Measurements from ENCODE around the gene SIX2.

The SIX2 gene

DNA sequence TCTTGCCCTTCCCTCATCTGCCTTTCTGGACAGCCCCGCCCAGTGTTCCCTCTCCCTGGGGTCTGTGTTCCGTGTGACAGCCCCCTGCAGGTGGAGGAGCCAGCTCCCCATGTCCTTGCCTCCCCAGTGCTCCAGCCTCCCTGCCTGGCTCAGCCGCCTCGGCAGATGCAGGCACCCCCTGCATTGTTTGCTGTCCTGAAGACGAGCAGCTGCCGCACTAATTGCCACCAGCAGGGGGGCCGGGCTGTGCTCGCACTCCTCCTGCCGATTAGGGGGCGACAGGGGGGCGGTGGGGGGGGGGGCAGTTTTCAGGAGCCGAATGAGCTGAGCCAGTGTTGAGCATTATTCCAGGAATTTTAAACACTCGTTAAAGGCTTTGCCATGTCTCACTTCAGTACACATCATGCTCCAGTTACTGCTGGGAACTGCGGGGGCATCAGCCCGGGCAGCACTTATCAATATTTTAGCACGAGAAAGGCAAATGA, 44.5 kb downstream of the SIX2 start:
- DNase-seq = no peak

DNA sequence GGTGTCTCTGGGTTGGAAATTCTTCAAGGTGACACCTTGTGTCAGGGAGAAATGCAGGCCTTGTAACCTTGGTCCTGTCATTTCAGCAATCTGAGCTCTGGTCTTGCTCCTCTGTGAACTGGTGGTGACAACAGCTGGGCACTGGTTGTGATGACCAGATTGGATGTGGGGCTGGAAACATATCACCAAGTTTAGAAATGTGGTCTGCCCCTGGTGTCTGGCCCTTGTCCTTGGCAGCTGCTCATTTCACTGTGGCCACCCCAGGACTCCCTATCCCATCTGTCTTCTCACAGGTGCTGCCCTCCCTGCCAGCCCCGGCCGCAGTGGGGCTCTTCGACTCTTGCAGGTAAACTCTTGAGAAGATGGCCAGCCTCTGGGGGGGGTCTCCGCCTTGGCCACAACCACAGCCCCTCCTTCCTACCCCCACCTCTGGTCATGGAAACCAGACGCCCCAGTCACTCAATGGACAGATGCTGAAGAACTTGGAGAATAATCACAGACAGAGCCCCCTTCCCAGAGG, 47.0 kb downstream of the SIX2 start:
- DNase-seq = no peak

DNA sequence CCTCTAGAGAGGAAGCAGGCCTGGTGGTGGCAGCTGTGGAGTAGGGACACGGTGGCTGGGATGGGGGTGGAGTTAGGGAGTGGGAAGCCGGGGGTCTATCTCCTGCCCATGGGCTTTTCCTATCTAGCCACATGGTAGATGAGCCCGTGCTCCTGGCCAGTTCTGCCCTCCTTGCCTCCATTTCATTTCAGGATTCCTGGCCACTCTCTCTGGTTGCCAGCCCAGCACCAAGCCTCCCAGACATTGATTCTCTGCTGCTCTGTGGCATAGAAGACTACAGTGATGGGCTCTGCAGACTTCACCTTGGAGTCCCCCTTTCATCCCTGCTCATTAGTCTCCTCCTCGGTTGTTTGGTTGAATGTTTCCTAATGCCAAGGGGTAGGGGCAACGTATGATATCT, 48.4 kb downstream of the SIX2 start:
- no peak for DNase-seq

GRCh38 chr2:44959855-44960254, 49.4 kb downstream of the SIX2 start:
- no peak for DNase-seq

GRCh38 chr2:44957656-44958327, 51.5 kb downstream of the SIX2 start:
- DNase-seq = no peak

- no peak for DNase-seq
These were observed 52.4 kb downstream of the SIX2 start for GRCh38 chr2:44956843-44957242.

DNA sequence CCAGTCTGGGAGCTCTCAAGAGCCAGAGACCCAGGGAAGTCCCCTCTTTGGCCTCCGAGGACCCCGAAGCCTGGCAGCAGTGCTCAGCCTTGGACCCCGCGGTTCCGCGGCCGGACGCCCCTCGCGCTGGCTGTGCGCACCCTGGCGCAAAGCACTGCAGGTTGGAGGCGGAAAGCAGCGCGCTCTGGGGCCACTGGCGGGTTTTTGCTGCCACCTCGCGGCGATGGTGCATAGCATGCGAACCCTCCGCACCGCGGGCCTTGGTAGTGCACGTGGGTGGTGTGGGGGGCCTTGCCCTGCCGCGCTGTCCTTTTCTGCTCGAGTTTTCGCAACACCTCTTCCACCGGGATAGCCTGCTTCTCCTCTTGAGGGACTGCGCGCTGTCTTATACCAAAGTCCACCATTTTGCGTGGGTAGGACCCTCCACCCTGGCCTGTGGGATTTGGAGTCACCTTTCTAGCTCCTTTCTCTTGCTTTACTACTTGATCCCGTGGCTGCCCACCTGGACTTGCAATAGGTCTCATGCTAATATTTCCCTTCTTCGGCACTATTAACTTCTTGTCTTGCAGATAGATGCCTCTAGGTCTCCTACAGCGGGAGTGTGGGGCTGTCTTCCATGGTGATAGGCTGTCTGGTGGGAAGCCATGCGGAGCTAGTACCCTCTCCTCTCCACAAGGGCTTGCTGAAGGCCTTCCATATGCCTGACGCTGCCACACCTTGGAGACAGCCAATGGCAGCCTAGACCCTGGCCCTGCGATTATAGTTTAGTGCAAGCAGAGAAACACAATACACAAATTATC, 53.5 kb downstream of the SIX2 start:
- peak; percentile 63 for DNase-seq
